Upper lobe of left lung (tissue), 4 donors: Measurements from ENCODE around the gene PRCC.

Source experiments
- CTCF ChIP-seq, 6 experiments: fragments of 450-650 bp in 4 of 6; fragments of 200-600 bp in 2 of 6; sonication (generic) in 2 of 6; IDR thresholded peaks; one replicate each; pipeline ENCODE4 v1.5.1; 2016 to 2019; ENCODE audit warnings: antibody characterized with exemption in 6 of 6
- EP300 ChIP-seq, 4 donors: sonication (generic); formaldehyde crosslinking; IDR thresholded peaks; one replicate each; pipeline ENCODE4 v1.5.1; 2017; ENCODE audit warnings: antibody characterized with exemption in 4 of 4, control low read depth in 2 of 4

- TF ChIP-seq EP300 (IDR thresholded peaks at IDR 0.05), result peak in 1 of 4 donors; percentile 41
- no peak for TF ChIP-seq CTCF (IDR thresholded peaks at IDR 0.05)
These were observed 49.4 kb downstream of the PRCC start, which contains the start of gene SH2D2A for GRCh38 chr1:156816561-156817328.
